ENCODE results near the gene HGFAC. TPM values are rescaled to one million over a fixed set of nuclear protein-coding genes. Genes with fewer than 3 reads are reported as not detected.
A peak's percentile ranks its signal among the peaks of the same experiment; 100 is the strongest.

The HGFAC gene
- polyA plus RNA-seq, 1 donor from 2014 or later, result 16.2 TPM

DNA sequence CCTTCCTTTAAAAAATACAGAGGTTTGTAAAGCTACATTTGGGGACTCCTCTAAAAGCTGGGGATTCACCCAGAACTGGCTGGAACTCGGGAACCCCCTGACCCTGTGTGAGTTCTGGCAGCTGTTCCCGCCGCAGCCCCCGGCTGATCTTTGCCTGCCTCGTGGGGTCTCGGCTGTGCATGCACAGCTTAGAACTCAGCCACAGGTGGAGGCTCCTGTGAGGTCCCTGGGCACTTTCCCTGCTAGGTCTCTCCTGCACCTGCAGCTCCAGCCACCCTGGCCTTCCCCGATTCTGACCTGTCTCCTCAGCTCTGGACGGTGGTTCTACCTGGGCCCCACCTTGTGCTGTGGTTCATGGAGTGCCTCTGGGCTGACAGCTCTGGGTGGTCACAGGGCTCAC lies 48.6 kb upstream of the HGFAC start:
- Histone ChIP-seq H2AFZ (ENCODE audit: low read depth, low read length) (no peak overlapping the region), H3K27ac (ENCODE audit: low read length) (peak overlapping the region; percentile 92), H3K4me3 (ENCODE audit: low read length) (peak overlapping the region; percentile 50), H3K9me2 (ENCODE audit: insufficient read depth, low read length) (no peaks in the 10 kb centered on the region), H3K9me3 (ENCODE audit: low read length) (no peaks in the 10 kb centered on the region), H3K36me3 (ENCODE audit: insufficient read depth, low read length) (no peaks in the 10 kb centered on the region), H3K27me3 (ENCODE audit: insufficient read depth, low read depth, low read length) (no peaks in the 10 kb centered on the region), H3K9ac (ENCODE audit: low read length) (peak overlapping the region; percentile 60), H3F3A (ENCODE audit: insufficient read depth, low read length, poor library complexity, severe bottlenecking) (no peaks in the 10 kb centered on the region), H3K79me2 (replicated peaks; ENCODE audit: insufficient read depth, low read length) (no peaks in the 10 kb centered on the region), H4K20me1 (ENCODE audit: insufficient read depth) (no peaks in the 10 kb centered on the region), H3K4me2 (ENCODE audit: low read length) (peak overlapping the region; percentile 18)
- no peak for TF ChIP-seq RAD21 (conservative IDR thresholded peaks at IDR 0.05)
- no peak for TF ChIP-seq EP300 (conservative IDR thresholded peaks at IDR 0.05; ENCODE audit: poor library complexity, severe bottlenecking)
- no peak for TF ChIP-seq SMC3 (conservative IDR thresholded peaks at IDR 0.05; ENCODE audit: poor library complexity)
- no peak for TF ChIP-seq MXI1 (conservative IDR thresholded peaks at IDR 0.05; ENCODE audit: poor library complexity, severe bottlenecking)
- no peak for TF ChIP-seq CTCF (IDR thresholded peaks at IDR 0.05; ENCODE audit: poor library complexity, severe bottlenecking)
- no peak for TF ChIP-seq REST (IDR thresholded peaks at IDR 0.05; ENCODE audit: borderline replicate concordance)
- TF ChIP-seq EZH2 (IDR thresholded peaks at IDR 0.05; ENCODE audit: borderline replicate concordance, insufficient read depth, low read length, poor library complexity, severe bottlenecking), result no peak
- no peak for TF ChIP-seq POLR2AphosphoS5 (IDR thresholded peaks at IDR 0.05)
- no peak for TF ChIP-seq TAF1 (IDR thresholded peaks at IDR 0.05; ENCODE audit: low read depth)

DNA sequence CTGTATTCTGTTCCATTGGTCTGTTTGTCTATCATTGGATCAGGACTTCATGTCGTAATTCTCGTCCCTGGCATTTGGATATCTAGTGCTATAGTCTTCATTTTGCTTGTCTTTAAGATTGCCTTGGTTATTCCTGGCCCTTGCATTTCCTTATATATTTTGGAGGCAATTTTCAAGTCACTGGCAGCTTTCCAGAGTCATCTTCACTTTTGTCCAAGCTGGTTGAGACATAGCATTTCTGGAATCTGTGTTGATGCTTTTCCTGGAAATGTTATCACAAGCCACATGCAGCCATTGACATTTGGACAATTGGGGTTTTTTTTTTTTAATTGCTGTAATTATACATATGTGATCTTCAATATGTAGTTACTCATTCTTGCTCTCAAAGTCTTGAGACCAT lies 45.2 kb upstream of the HGFAC start:
- Histone ChIP-seq H3K4me2 (ENCODE audit: low read length) (no peak overlapping the region), H3K9ac (ENCODE audit: low read length) (no peak overlapping the region), H2AFZ (ENCODE audit: low read depth, low read length) (no peak overlapping the region), H3K9me2 (ENCODE audit: insufficient read depth, low read length) (no peaks in the 10 kb centered on the region), H3K27me3 (ENCODE audit: insufficient read depth, low read depth, low read length) (no peaks in the 10 kb centered on the region), H3K79me2 (replicated peaks; ENCODE audit: insufficient read depth, low read length) (no peaks in the 10 kb centered on the region), H3K4me3 (ENCODE audit: low read length) (no peak overlapping the region), H3K36me3 (ENCODE audit: insufficient read depth, low read length) (no peaks in the 10 kb centered on the region), H3F3A (ENCODE audit: insufficient read depth, low read length, poor library complexity, severe bottlenecking) (no peaks in the 10 kb centered on the region), H3K27ac (ENCODE audit: low read length) (no peak overlapping the region), H4K20me1 (ENCODE audit: insufficient read depth) (no peaks in the 10 kb centered on the region), H3K9me3 (ENCODE audit: low read length) (no peaks in the 10 kb centered on the region)
- no peak for TF ChIP-seq REST (IDR thresholded peaks at IDR 0.05; ENCODE audit: borderline replicate concordance)
- no peak for TF ChIP-seq MXI1 (conservative IDR thresholded peaks at IDR 0.05; ENCODE audit: poor library complexity, severe bottlenecking)
- TF ChIP-seq POLR2AphosphoS5 (IDR thresholded peaks at IDR 0.05), result no peak
- no peak for TF ChIP-seq EZH2 (IDR thresholded peaks at IDR 0.05; ENCODE audit: borderline replicate concordance, insufficient read depth, low read length, poor library complexity, severe bottlenecking)
- no peak for TF ChIP-seq CTCF (IDR thresholded peaks at IDR 0.05; ENCODE audit: poor library complexity, severe bottlenecking)
- TF ChIP-seq SMC3 (conservative IDR thresholded peaks at IDR 0.05; ENCODE audit: poor library complexity), result no peak
- no peak for TF ChIP-seq RAD21 (conservative IDR thresholded peaks at IDR 0.05)
- no peak for TF ChIP-seq TAF1 (IDR thresholded peaks at IDR 0.05; ENCODE audit: low read depth)
- no peak for TF ChIP-seq EP300 (conservative IDR thresholded peaks at IDR 0.05; ENCODE audit: poor library complexity, severe bottlenecking)

Data from neural cell (in vitro differentiated cells).